Motor neuron (in vitro differentiated cells): ENCODE measurements around the gene CNIH3. TPM values are rescaled to one million over a fixed set of nuclear protein-coding genes. Genes with fewer than 3 reads are reported as not detected.

Source experiments
- ATAC-seq, 8 experiments: fragments of 200-7000 bp; cut with Tn5 transposase; replicated peaks in 6 of 8; 2 replicates each; pipeline ENCODE4 v1.8.0; 2021; ENCODE audit warnings: mild to moderate bottlenecking in 8 of 8, moderate library complexity in 8 of 8
- H3K27ac ChIP-seq, 2 donors: fragments of 250-450 bp; sonication (Bioruptor Pico); 2 replicates each; pipeline ENCODE4 v1.9.0; 2021; ENCODE audit warnings: antibody characterized with exemption in 2 of 2, mild to moderate bottlenecking in 2 of 2, moderate library complexity in 1 of 2
- H3K4me1 ChIP-seq, 2 donors: fragments of 250-450 bp; sonication (Bioruptor Pico); replicated peaks in 1 of 2; 2 replicates each; pipeline ENCODE4 v1.6.1; 2021; ENCODE audit warnings: antibody characterized with exemption in 2 of 2, mild to moderate bottlenecking in 2 of 2, moderate library complexity in 1 of 2
- H3K4me3 ChIP-seq, 5 donors: fragments of 250-450 bp; sonication (Bioruptor Pico); 2 replicates each; pipeline ENCODE4 v1.9.0; 2021; ENCODE audit warnings: antibody characterized with exemption in 5 of 5, mild to moderate bottlenecking in 5 of 5, moderate library complexity in 4 of 5
- WGBS, 10 experiments: fragments of 450-650 bp; shearing (Covaris generic); methylation state at CpG; one replicate each; pipeline ENCODE4 v1.0.0; 2022; 5-methylcytosine and 5-hydroxymethylcytosine counted together
- in situ Hi-C, 9 experiments: fragments of 400-800 bp; cut with MboI; loops; one replicate each; pipeline ENCODE4 v1.15.0; 2021; ENCODE audit warnings: low sequenced_read_pairs in 9 of 9, low pct_unique_long_range_greater_than_20kb in 2 of 9; ENCODE audit not compliant: unreplicated experiment in 9 of 9
- total RNA-seq, 8 experiments: library from RNA; unstranded; fragments of 300-600 nt; gene quantifications; 2 replicates each; pipeline versions ENCODE4 v1.2.3 to v1.2.4, GENCODE V29; 2022

The CNIH3 gene
- total RNA-seq, 8 experiments from 2014 or later: 2.4 to 13.5 (median 8.8) TPM

GRCh38 chr1:224767676-224768075, 151.6 kb downstream of the CNIH3 start:
- no peak overlapping the region for H3K4me3 ChIP-seq
- ATAC-seq: no peak
- peaks cover 14 to 18% of the 10 kb centered on the region in 2 donors for H3K4me1 ChIP-seq
- in situ Hi-C loops: no loop called here
- WGBS, 10 experiments: 60 to 100% (median 98%) methylated on average over 1 to 2 of the region's 2 CpGs
- H3K27ac ChIP-seq: no peak overlapping the region

- Histone ChIP-seq H3K4me1 (peaks cover 14 to 18% of the 10 kb centered on the region in 2 donors), H3K4me3 (no peak overlapping the region), H3K27ac (no peak overlapping the region)
- no peak for ATAC-seq
- in situ Hi-C loops: no loop called here
- 90 to 100% (median 98%) methylated on average over 1 to 6 of the region's 6 CpGs; no CpG with 5 or more reads in 4 of the 10 experiments for WGBS, 10 experiments
These were observed 152.9 kb downstream of the CNIH3 start for GRCh38 chr1:224768971-224769370.

- peaks cover 14 to 18% of the 10 kb centered on the region in 2 donors for H3K4me1 ChIP-seq
- no peak overlapping the region for H3K27ac ChIP-seq
- H3K4me3 ChIP-seq: no peak overlapping the region
- in situ Hi-C loops: no loop called here
- peak in 6 of 8 experiments; percentile 46 to 98 (median 64) for ATAC-seq
- WGBS, 10 experiments: 0 to 93% (median 71%) methylated on average over 1 to 7 of the region's 7 CpGs
These were observed 153.6 kb downstream of the CNIH3 start for GRCh38 chr1:224769452-224770335.

- WGBS, 10 experiments: 10 to 91% (median 65%) methylated on average over 2 to 5 of the region's 5 CpGs; no CpG with 5 or more reads in 1 of the 10 experiments
- in situ Hi-C loops: no loop called here
- H3K4me3 ChIP-seq: no peak overlapping the region
- H3K4me1 ChIP-seq: peaks cover 14 to 18% of the 10 kb centered on the region in 2 donors
- peak in 4 of 8 experiments; percentile 16 to 96 (median 64) for ATAC-seq
- no peak overlapping the region for H3K27ac ChIP-seq
These were observed 154.2 kb downstream of the CNIH3 start for GRCh38 chr1:224770336-224770693.

- Histone ChIP-seq H3K4me3 (no peak overlapping the region), H3K27ac (no peak overlapping the region), H3K4me1 (peaks cover 0 to 10% of the 10 kb centered on the region in 2 donors)
- WGBS, 10 experiments: 64 to 100% (median 90%) methylated on average over 1 to 2 of the region's 2 CpGs; no CpG with 5 or more reads in 3 of the 10 experiments
- no peak for ATAC-seq
- in situ Hi-C loops: no loop called here
These were observed 157.5 kb downstream of the CNIH3 start for GRCh38 chr1:224773646-224774045.

GRCh38 chr1:224774378-224774777, 158.3 kb downstream of the CNIH3 start:
- peaks cover 2 to 5% of the 10 kb centered on the region in 2 donors for H3K4me1 ChIP-seq
- no peak overlapping the region for H3K27ac ChIP-seq
- in situ Hi-C loops: no loop called here
- ATAC-seq: peak in 1 of 8 experiments; percentile 28
- 100% methylated on average over 2 of the region's 2 CpGs; no CpG with 5 or more reads in 9 of the 10 experiments for WGBS, 10 experiments
- H3K4me3 ChIP-seq: no peak overlapping the region

GRCh38 chr1:224777180-224777579, 161.1 kb downstream of the CNIH3 start:
- ATAC-seq: peak in 1 of 8 experiments; percentile 94
- WGBS, 10 experiments: 0 to 100% (median 85%) methylated on average over 1 to 2 of the region's 2 CpGs; no CpG with 5 or more reads in 1 of the 10 experiments
- no peak overlapping the region for H3K27ac ChIP-seq
- H3K4me3 ChIP-seq: no peak overlapping the region
- in situ Hi-C loops: no loop called here
- H3K4me1 ChIP-seq: peaks cover 0 to 4% of the 10 kb centered on the region in 2 donors

GRCh38 chr1:224779536-224779935, 163.4 kb downstream of the CNIH3 start:
- peak in 3 of 8 experiments; percentile 71 to 73 (median 72) for ATAC-seq
- no peak overlapping the region for H3K4me3 ChIP-seq
- peaks cover 0 to 4% of the 10 kb centered on the region in 2 donors for H3K4me1 ChIP-seq
- no peak overlapping the region for H3K27ac ChIP-seq
- in situ Hi-C loops: no loop called here

GRCh38 chr1:224780736-224781135, 164.6 kb downstream of the CNIH3 start:
- no peak for ATAC-seq
- Histone ChIP-seq H3K27ac (no peak overlapping the region), H3K4me1 (peaks cover 0 to 4% of the 10 kb centered on the region in 2 donors), H3K4me3 (no peak overlapping the region)
- 0 to 100% (median 80%) methylated on average over 1 to 5 of the region's 5 CpGs; no CpG with 5 or more reads in 2 of the 10 experiments for WGBS, 10 experiments
- in situ Hi-C loops: no loop called here

- Histone ChIP-seq H3K27ac (no peak overlapping the region), H3K4me3 (no peak overlapping the region), H3K4me1 (peaks cover 0 to 4% of the 10 kb centered on the region in 2 donors)
- in situ Hi-C loops: no loop called here
- peak in 1 of 8 experiments; percentile 38 for ATAC-seq
- 50 to 100% (median 86%) methylated on average over 1 to 2 of the region's 2 CpGs; no CpG with 5 or more reads in 2 of the 10 experiments for WGBS, 10 experiments
These were observed 165.7 kb downstream of the CNIH3 start for GRCh38 chr1:224781800-224782199.

GRCh38 chr1:224782281-224783000, 166.3 kb downstream of the CNIH3 start:
- H3K4me3 ChIP-seq: no peak overlapping the region
- WGBS, 10 experiments: 20 to 100% (median 50%) methylated on average over 1 to 2 of the region's 2 CpGs; no CpG with 5 or more reads in 2 of the 10 experiments
- no peak for ATAC-seq
- peaks cover 0 to 4% of the 10 kb centered on the region in 2 donors for H3K4me1 ChIP-seq
- in situ Hi-C loops: no loop called here
- H3K27ac ChIP-seq: no peak overlapping the region

GRCh38 chr1:224783006-224783651, 167.0 kb downstream of the CNIH3 start:
- no peak overlapping the region for H3K4me3 ChIP-seq

More at GRCh38 chr1:224783006-224783651, 167.0 kb downstream of the CNIH3 start:
- 62 to 98% (median 82%) methylated on average over 2 to 5 of the region's 5 CpGs for WGBS, 10 experiments
- Histone ChIP-seq H3K4me1 (peaks cover 0 to 4% of the 10 kb centered on the region in 2 donors), H3K27ac (no peak overlapping the region)
- ATAC-seq: peak in 1 of 8 experiments; percentile 47
- in situ Hi-C loops: no loop called here
